Pericardium fibroblast (primary cell): ENCODE results near the gene RPL39L. TPM values are rescaled to one million over a fixed set of nuclear protein-coding genes. Genes with fewer than 3 reads are reported as not detected.

Experiments
- total RNA-seq: library from RNA; depleted of rRNA; stranded (reverse); fragments of >200 nt; gene quantifications from 2 replicates; pipeline ENCODE4 v1.2.3, GENCODE V29; 2015

RPL39L gene
- total RNA-seq = 19.2 and 20.5 TPM in 2 replicates

GRCh38 chr3:187139126-187139894, at the start of gene RPL39L:
TSS of gene RPL39L (minus strand) at chr3:187139496. CDS start at chr3:187121300, 18,196 bp downstream.

Other genes with a start within 250 kb of the RPL39L start
- gene ST6GAL1, start 209.0 kb downstream of the RPL39L start, total RNA-seq = 9.6 and 18.9 TPM in 2 replicates
- gene RTP1, start 58.0 kb upstream of the RPL39L start, total RNA-seq = not detected in 2 replicates
- gene MASP1, start 152.2 kb upstream of the RPL39L start, total RNA-seq = 1.7 and 15.3 TPM in 2 replicates
- gene RTP4, start 228.9 kb upstream of the RPL39L start, total RNA-seq = 0.35 TPM in 1 of 2 replicates, not detected in the other